Measurements from ENCODE around the gene LMTK3. TPM values are rescaled to one million over a fixed set of nuclear protein-coding genes. Genes with fewer than 3 reads are reported as not detected.
A peak's percentile ranks its signal among the peaks of the same experiment; 100 is the strongest.

LMTK3 gene
- total RNA-seq, 1 experiment from 2014 or later = 15.9 TPM

GRCh38 chr19:48473161-48473966 is 38.3 kb downstream of the LMTK3 start:
- no peak overlapping the region for H3K27ac Mint-ChIP-seq
- CTCF ChIA-PET = no interaction called here

GRCh38 chr19:48471836-48472235 is 39.8 kb downstream of the LMTK3 start:
- 0 out of 2 replicates have a peak overlapping the region, but pooled peaks have one; percentile 45 for H3K27ac Mint-ChIP-seq
- no peak overlapping the region for H3K4me3 Mint-ChIP-seq
- DNase-seq (ENCODE audit: low spot score) (no peak), ATAC-seq (no peak)
- peaks cover 53% of the 10 kb centered on the region for H3K36me3 Mint-ChIP-seq
- POLR2A ChIA-PET = no interaction called here
- TF ChIP-seq HMGA2 (CRISPR knock-in tag; IDR thresholded peaks at IDR 0.05) (no peak), GTF2I (CRISPR knock-in tag; conservative IDR thresholded peaks at IDR 0.05) (no peak), ETV6 (CRISPR knock-in tag; IDR thresholded peaks at IDR 0.05) (no peak), HMGXB4 (CRISPR knock-in tag; IDR thresholded peaks at IDR 0.05) (no peak), PRRX2 (CRISPR knock-in tag; IDR thresholded peaks at IDR 0.05) (no peak), JAZF1 (CRISPR knock-in tag; IDR thresholded peaks at IDR 0.05) (no peak), NR3C1 (CRISPR knock-in tag; conservative IDR thresholded peaks at IDR 0.05; ENCODE audit: low read depth) (no peak), MXD4 (CRISPR knock-in tag; IDR thresholded peaks at IDR 0.05; ENCODE audit: borderline replicate concordance) (no peak), FOXK1 (CRISPR knock-in tag; IDR thresholded peaks at IDR 0.05) (no peak), SOX15 (CRISPR knock-in tag; IDR thresholded peaks at IDR 0.05) (no peak), CDX4 (CRISPR knock-in tag; IDR thresholded peaks at IDR 0.05; ENCODE audit: borderline replicate concordance) (no peak), MAX (CRISPR knock-in tag; IDR thresholded peaks at IDR 0.05) (no peak), ATF1 (CRISPR knock-in tag; IDR thresholded peaks at IDR 0.05) (no peak), CREB1 (CRISPR knock-in tag; IDR thresholded peaks at IDR 0.05) (no peak), ZNF219 (CRISPR knock-in tag; IDR thresholded peaks at IDR 0.05; ENCODE audit: borderline replicate concordance) (no peak)
- CTCF ChIA-PET = no interaction called here
- no peaks in the 10 kb centered on the region for H3K27me3 Mint-ChIP-seq (ENCODE audit: low read depth)
- H3K4me1 Mint-ChIP-seq = peaks cover 8% of the 10 kb centered on the region
- H3K9me3 Mint-ChIP-seq = no peaks in the 10 kb centered on the region

More at GRCh38 chr19:48473161-48473966, 38.3 kb downstream of the LMTK3 start:
- Mint-ChIP-seq H3K4me3 (no peak overlapping the region), H3K27me3 (ENCODE audit: low read depth) (no peaks in the 10 kb centered on the region), H3K36me3 (peaks cover 53% of the 10 kb centered on the region), H3K4me1 (peaks cover 1% of the 10 kb centered on the region; the same call in 1 of the 2 replicates), H3K9me3 (no peaks in the 10 kb centered on the region)
- POLR2A ChIA-PET = no interaction called here
- TF ChIP-seq ZNF138 (CRISPR knock-in tag; conservative IDR thresholded peaks at IDR 0.05) (no peak), ETV6 (CRISPR knock-in tag; IDR thresholded peaks at IDR 0.05) (no peak), USF2 (CRISPR knock-in tag; IDR thresholded peaks at IDR 0.05) (peak; percentile 54), ATF1 (CRISPR knock-in tag; IDR thresholded peaks at IDR 0.05) (no peak)
- DNase-seq (ENCODE audit: low spot score) = no peak
- ATAC-seq = no peak

GRCh38 chr19:48470856-48471255 is 40.8 kb downstream of the LMTK3 start:
- H3K27ac Mint-ChIP-seq = peak overlapping the region; percentile 74; the same call in 1 of the 2 replicates
- H3K27me3 Mint-ChIP-seq (ENCODE audit: low read depth) = peaks cover 6% of the 10 kb centered on the region
- peaks cover 8% of the 10 kb centered on the region for H3K4me1 Mint-ChIP-seq
- H3K4me3 Mint-ChIP-seq = peak overlapping the region; percentile 82
- no peaks in the 10 kb centered on the region for H3K9me3 Mint-ChIP-seq
- ATAC-seq (no peak), DNase-seq (ENCODE audit: low spot score) (no peak)
- ChIA-PET CTCF (interaction anchor here (1.1 to 1.9 kb wide), 5 partner anchors 19 to 120 kb away, joined by 3 to 9 read pairs (median 8); partner anchors contain the start of gene KDELR1), POLR2A (interaction anchor here (1.0 to 1.5 kb wide), 2 partner anchors 31 to 72 kb away, joined by 3 to 4 read pairs; no protein-coding TSS in a partner anchor)
- H3K36me3 Mint-ChIP-seq = peaks cover 48% of the 10 kb centered on the region
- no peak for TF ChIP-seq CREB1 (CRISPR knock-in tag; IDR thresholded peaks at IDR 0.05)

All from WTC11 (cell line).